A549 (cell line): ENCODE results near the gene F11R. TPM values are rescaled to one million over a fixed set of nuclear protein-coding genes. Genes with fewer than 3 reads are reported as not detected.

Source experiments
- ATAC-seq, 2 experiments: fragments of 200-7000 bp in 1 of 2; fragments of >200 bp in 1 of 2; cut with Nextera tagmentation in 1 of 2; cut with Tn5 transposase in 1 of 2; 3 replicates each; pipeline versions ENCODE4 v1.8.0 to v1.9.1; 2018 to 2020; ENCODE audit warnings: mild to moderate bottlenecking in 1 of 2, moderate library complexity in 1 of 2
- CTCF ChIA-PET: fragments of 300-600 bp; sonication (Branson Sonifier 250); formaldehyde crosslinking; extraction: SDS; loops from one replicate; lab custom pipeline; 2021; ENCODE audit warnings: antibody characterized with exemption, inconsistent platforms; lab: Yijun Ruan, JAX
- POLR2A ChIA-PET: fragments of 350-600 bp; formaldehyde crosslinking; extraction: SDS; loops from one replicate; lab custom pipeline; 2021; ENCODE audit warnings: antibody characterized with exemption, inconsistent platforms; lab: Yijun Ruan, JAX
- DNase-seq, 2 experiments: peaks; one replicate each; pipeline versions ENCODE4 v3.0.0 to v3.0.0-alpha.2; 2011 to 2016; ENCODE audit warnings: low read depth in 1 of 2, low spot score in 1 of 2
- FAIRE-seq: peaks from 2 replicates; lab custom pipeline; 2011; peaks lifted over from hg19 to GRCh38; lab: Jason Lieb, UNC
- H3K27ac ChIP-seq, 2 experiments: fragments of >200 bp; sonication (Bioruptor Twin); formaldehyde crosslinking; 3 replicates each; pipeline ENCODE4 v1.5.1; 2016 to 2017
- H3K4me1 ChIP-seq: fragments of >200 bp; sonication (Bioruptor Twin); formaldehyde crosslinking; 3 replicates; pipeline ENCODE4 v1.6.1; 2016
- H3K4me2 ChIP-seq: fragments of >200 bp; sonication (Bioruptor Twin); formaldehyde crosslinking; 3 replicates; pipeline ENCODE4 v1.6.1; 2016
- H3K4me3 ChIP-seq: fragments of >200 bp; sonication (Bioruptor Twin); formaldehyde crosslinking; 3 replicates; pipeline ENCODE4 v1.5.1; 2016
- H3K9me3 ChIP-seq: fragments of >200 bp; sonication (Bioruptor Twin); formaldehyde crosslinking; 3 replicates; pipeline ENCODE4 v1.6.1; 2016
- BHLHE40 ChIP-seq: IDR thresholded peaks from 2 replicates; pipeline ENCODE4 v1.6.1; 2012; ENCODE audit warnings: low read depth, low read length, inconsistent platforms
- CBX8 ChIP-seq: fragments of 200-600 bp; sonication (generic); IDR thresholded peaks from 2 replicates; pipeline ENCODE4 v1.6.1; 2016
- CEBPB ChIP-seq, 2 experiments: fragments of >200 bp in 1 of 2; sonication (Bioruptor Twin) in 1 of 2; formaldehyde crosslinking in 1 of 2; IDR thresholded peaks; 2 replicates each; pipeline ENCODE4 v1.6.1; 2012 to 2016
- CHD4 ChIP-seq: fragments of 200-600 bp; sonication (generic); IDR thresholded peaks from 2 replicates; pipeline ENCODE4 v1.6.1; 2016; ENCODE audit warnings: antibody characterized with exemption, mild to moderate bottlenecking, borderline replicate concordance
- EHF ChIP-seq: fragments of 250-450 bp; sonication (Bioruptor Pico); IDR thresholded peaks from 2 replicates; pipeline ENCODE4 v1.5.0; 2020; ENCODE audit warnings: mild to moderate bottlenecking
- EHMT2 ChIP-seq: fragments of 200-600 bp; sonication (generic); IDR thresholded peaks from 2 replicates; pipeline ENCODE4 v1.6.1; 2016; ENCODE audit warnings: antibody characterized with exemption, low read depth, mild to moderate bottlenecking, moderate library complexity
- ESRRA ChIP-seq: fragments of 150-350 bp; IDR thresholded peaks from 2 replicates; pipeline ENCODE4 v1.6.1; 2014; ENCODE audit warnings: mild to moderate bottlenecking, low read length, borderline replicate concordance
- FOSB ChIP-seq: fragments of 250-450 bp; sonication (Bioruptor Pico); IDR thresholded peaks from 2 replicates; pipeline ENCODE4 v1.5.0; 2020; ENCODE audit warnings: mild to moderate bottlenecking, moderate library complexity
- FOSL2 ChIP-seq, 2 experiments: fragments of 450-650 bp in 1 of 2; fragments of >200 bp in 1 of 2; sonication (Bioruptor Twin) in 1 of 2; formaldehyde crosslinking; IDR thresholded peaks; 2 replicates each; pipeline versions ENCODE4 v1.5.0 to v1.6.1; 2016 to 2020; ENCODE audit warnings: mild to moderate bottlenecking in 1 of 2, moderate library complexity in 1 of 2
- FOXS1 ChIP-seq: fragments of 250-450 bp; sonication (Bioruptor Pico); IDR thresholded peaks from 2 replicates; pipeline ENCODE4 v1.5.0; 2020; ENCODE audit warnings: mild to moderate bottlenecking, moderate library complexity
- GATA3 ChIP-seq: IDR thresholded peaks from 2 replicates; pipeline ENCODE4 v1.6.1; 2012; ENCODE audit warnings: borderline replicate concordance
- HOXB13 ChIP-seq: fragments of 250-450 bp; sonication (Bioruptor Pico); IDR thresholded peaks from 2 replicates; pipeline ENCODE4 v1.5.0; 2020; ENCODE audit warnings: low read depth, mild to moderate bottlenecking, moderate library complexity
- HOXB5 ChIP-seq: fragments of 250-450 bp; sonication (Bioruptor Pico); IDR thresholded peaks from 2 replicates; pipeline ENCODE4 v1.5.0; 2020; ENCODE audit warnings: mild to moderate bottlenecking, moderate library complexity
- JUN ChIP-seq, 2 experiments: fragments of >200 bp; sonication (Bioruptor Twin); formaldehyde crosslinking; IDR thresholded peaks; 2 replicates in 1 of 2; 3 replicates in 1 of 2; pipeline ENCODE4 v1.6.1; 2016 to 2017
- KDM1A ChIP-seq: fragments of 200-600 bp; sonication (generic); IDR thresholded peaks from 2 replicates; pipeline ENCODE4 v1.6.1; 2016; ENCODE audit warnings: low read depth, mild to moderate bottlenecking
- KDM5A ChIP-seq: fragments of 200-600 bp; sonication (generic); IDR thresholded peaks from 2 replicates; pipeline ENCODE4 v1.6.1; 2016; ENCODE audit warnings: antibody characterized with exemption, mild to moderate bottlenecking
- MAFK ChIP-seq: fragments of 450-650 bp; IDR thresholded peaks from 2 replicates; pipeline ENCODE4 v1.6.1; 2014; ENCODE audit not compliant: partially characterized antibody
- MAZ ChIP-seq: fragments of 150-350 bp; IDR thresholded peaks from 2 replicates; pipeline ENCODE4 v1.6.1; 2014; ENCODE audit warnings: antibody characterized with exemption, low read depth, low read length, borderline replicate concordance
- PHF8 ChIP-seq: fragments of 200-600 bp; sonication (generic); IDR thresholded peaks from 2 replicates; pipeline ENCODE4 v1.6.1; 2016; ENCODE audit warnings: low read depth, mild to moderate bottlenecking, antibody characterized with exemption, moderate library complexity, borderline replicate concordance
- POLR2A ChIP-seq: IDR thresholded peaks from 2 replicates; pipeline ENCODE4 v1.6.1; 2012; ENCODE audit warnings: mild to moderate bottlenecking, low read length
- RAD21 ChIP-seq, 2 experiments: fragments of >200 bp in 1 of 2; sonication (Bioruptor Twin) in 1 of 2; formaldehyde crosslinking in 1 of 2; IDR thresholded peaks in 1 of 2; conservative IDR thresholded peaks in 1 of 2; 2 replicates in 1 of 2; 3 replicates in 1 of 2; pipeline ENCODE4 v1.6.1; 2012 to 2018; ENCODE audit warnings: inconsistent platforms in 1 of 2
- RCOR1 ChIP-seq: fragments of 150-350 bp; IDR thresholded peaks from 2 replicates; pipeline ENCODE4 v1.6.1; 2014; ENCODE audit warnings: antibody characterized with exemption, low read length, low read depth
- SMC3 ChIP-seq: fragments of >200 bp; sonication (Bioruptor Twin); formaldehyde crosslinking; IDR thresholded peaks from 3 replicates; pipeline ENCODE4 v1.6.1; 2018; ENCODE audit warnings: inconsistent platforms
- TFCP2L1 ChIP-seq: fragments of 250-450 bp; sonication (Bioruptor Pico); IDR thresholded peaks from 2 replicates; pipeline ENCODE4 v1.5.0; 2021; ENCODE audit warnings: mild to moderate bottlenecking
- ZNF302 ChIP-seq: fragments of 250-450 bp; sonication (Bioruptor Pico); IDR thresholded peaks from 2 replicates; pipeline ENCODE4 v1.9.0; 2021; ENCODE audit warnings: inconsistent platforms, mild to moderate bottlenecking, moderate library complexity
- ZSCAN20 ChIP-seq: fragments of 250-450 bp; sonication (Bioruptor Pico); IDR thresholded peaks from 2 replicates; pipeline ENCODE4 v1.8.0; 2022; ENCODE audit warnings: mild to moderate bottlenecking, moderate library complexity
- WGBS: methylation state at CpG from one replicate; pipeline ENCODE4 v1.1.6; 2017; ENCODE audit errors: missing lambda C conversion rate; 5-methylcytosine and 5-hydroxymethylcytosine counted together
- polyA plus RNA-seq, 4 experiments: library from polyadenylated mRNA; depleted of rRNA in 3 of 4; stranded (reverse); fragments of >200 nt; fragmentation: RNase III in 1 of 4; extraction: RNeasy Plus Mini Kit Qiagen cat#74134 plus additional on column Dnase treatment in 1 of 4; gene quantifications; 2 replicates in 3 of 4; 3 replicates in 1 of 4; pipeline ENCODE4 v1.2.3, GENCODE V29; 2011 to 2017
- TF ChIP-seq, protein P1 (sequence below): IDR thresholded peaks from 2 replicates; pipeline ENCODE4 v1.6.1; 2012; ENCODE audit warnings: low read depth, borderline replicate concordance
- TF ChIP-seq, protein P2 (sequence below): IDR thresholded peaks from 2 replicates; pipeline ENCODE4 v1.6.1; 2012
- TF ChIP-seq, protein P3 (sequence below): fragments of 200-600 bp; sonication (generic); IDR thresholded peaks from 2 replicates; pipeline ENCODE4 v1.6.1; 2016; ENCODE audit warnings: antibody characterized with exemption, mild to moderate bottlenecking, moderate library complexity
- TF ChIP-seq, protein P4 (sequence below): fragments of >200 bp; sonication (Bioruptor Twin); formaldehyde crosslinking; IDR thresholded peaks from 3 replicates; pipeline ENCODE4 v1.5.1; 2016
- TF ChIP-seq, protein P5 (sequence below): fragments of >200 bp; sonication (Bioruptor Twin); formaldehyde crosslinking; IDR thresholded peaks from 2 replicates; pipeline ENCODE4 v1.6.1; 2016
- TF ChIP-seq, protein P6 (sequence below): fragments of 450-650 bp; IDR thresholded peaks from 2 replicates; pipeline ENCODE4 v1.6.1; 2014; ENCODE audit warnings: antibody characterized with exemption

F11R gene
- polyA plus RNA-seq, 2 of the 4 experiments (the other 2 are of a cell fraction), result 30.3 to 62.0 TPM

DNA sequence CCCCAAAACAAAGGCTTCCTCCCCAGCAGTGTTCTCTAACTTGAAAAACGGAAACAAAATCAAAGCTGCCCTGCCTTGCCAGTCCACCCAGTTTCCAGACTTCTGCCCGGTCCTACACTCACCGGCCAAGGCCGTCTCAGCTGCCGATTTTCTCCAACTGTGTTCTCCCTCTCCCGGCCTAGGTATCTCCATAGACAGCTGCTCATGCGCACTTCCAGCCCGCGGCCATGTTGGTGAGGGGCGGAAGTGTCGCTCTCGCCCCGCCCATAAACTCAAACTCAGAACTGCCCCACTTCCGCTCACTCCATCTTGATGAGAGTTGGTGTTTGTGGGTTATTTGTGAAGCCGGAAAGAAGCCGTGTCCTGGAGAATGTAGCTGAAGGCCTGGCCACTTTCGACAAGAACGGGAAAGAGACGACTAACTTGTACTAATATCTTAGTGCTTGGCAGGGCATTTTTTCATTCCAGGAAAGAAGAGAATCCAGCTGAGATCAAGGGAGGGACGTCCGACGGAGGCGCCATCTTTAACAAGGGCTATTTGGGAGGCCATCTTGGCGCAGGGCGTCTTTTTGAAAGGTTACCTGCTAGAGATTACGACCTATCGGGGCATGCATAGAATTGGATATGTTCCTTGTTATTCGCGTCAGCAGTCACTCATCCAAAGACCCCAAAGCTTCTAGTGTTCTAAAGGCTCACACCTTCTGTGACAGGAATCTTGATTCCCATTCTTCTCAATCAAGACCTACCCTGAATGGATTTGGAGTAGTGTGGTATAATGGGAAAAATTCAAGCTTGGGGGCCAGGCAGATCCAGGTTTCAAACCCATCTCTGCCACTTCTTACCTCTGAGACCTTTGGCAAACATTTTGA lies 25.0 kb upstream of the F11R start, which contains the start of gene USF1:
TSS of gene USF1 (minus strand) at position 242 of the 869 bp plus-strand sequence. CDS start 2,702 bp downstream, outside the sequence.
- DNase-seq (peak; percentile 96 to 97), FAIRE-seq (no peak), ATAC-seq (peak; percentile 90 to 95)
- peak within 1 kb of the TSS; percentile 75 for H3K4me3 ChIP-seq
- CTCF ChIA-PET, result interaction anchor here (0.6 to 4.6 kb wide), 12 partner anchors 10 to 700 kb away, joined by 3 to 42 read pairs (median 6); partner anchors contain the start of genes F11R and KLHDC9
- peak within 1 kb of the TSS; percentile 87 to 93 for H3K27ac ChIP-seq
- peaks cover 6% of the 10 kb centered on the region for H3K4me1 ChIP-seq
- peak within 1 kb of the TSS; percentile 85 for H3K4me2 ChIP-seq
- WGBS, result 2% methylated on average over 29 of the region's 29 CpGs
- POLR2A ChIA-PET, result interaction anchor here (0.6 to 2.9 kb wide), 13 partner anchors 14 to 376 kb away, joined by 3 to 32 read pairs (median 4); partner anchors contain the start of genes DEDD, F11R, PPOX and UFC1
- peaks cover 34% of the 10 kb centered on the region for H3K9me3 ChIP-seq
- no peak for TF ChIP-seq FOSL2 (IDR thresholded peaks at IDR 0.05)
- peak; percentile 22 for TF ChIP-seq FOSL2 (CRISPR knock-in tag; IDR thresholded peaks at IDR 0.05)
- peak; percentile 75; the same call in 1 of the 2 replicates for TF ChIP-seq ZSCAN20 (CRISPR knock-in tag)
- TF ChIP-seq, protein P1, sequence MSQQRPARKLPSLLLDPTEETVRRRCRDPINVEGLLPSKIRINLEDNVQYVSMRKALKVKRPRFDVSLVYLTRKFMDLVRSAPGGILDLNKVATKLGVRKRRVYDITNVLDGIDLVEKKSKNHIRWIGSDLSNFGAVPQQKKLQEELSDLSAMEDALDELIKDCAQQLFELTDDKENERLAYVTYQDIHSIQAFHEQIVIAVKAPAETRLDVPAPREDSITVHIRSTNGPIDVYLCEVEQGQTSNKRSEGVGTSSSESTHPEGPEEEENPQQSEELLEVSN, result peak; percentile 42; the same call in 1 of the 2 replicates
- peak; percentile 88; the same call in 1 of the 2 replicates for TF ChIP-seq HOXB5 (CRISPR knock-in tag)
- no peak for TF ChIP-seq MAFK
- TF ChIP-seq JUN (IDR thresholded peaks at IDR 0.05), result peak; percentile 84; a peak in 4 of 5 replicates
- TF ChIP-seq POLR2A, result peak; percentile 77
- TF ChIP-seq PHF8, result peak; percentile 62; the same call in 1 of the 2 replicates
- TF ChIP-seq RCOR1, result no peak
- TF ChIP-seq SMC3, result no peak
- TF ChIP-seq, protein P2, sequence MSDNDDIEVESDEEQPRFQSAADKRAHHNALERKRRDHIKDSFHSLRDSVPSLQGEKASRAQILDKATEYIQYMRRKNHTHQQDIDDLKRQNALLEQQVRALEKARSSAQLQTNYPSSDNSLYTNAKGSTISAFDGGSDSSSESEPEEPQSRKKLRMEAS, result peak; percentile 72; the same call in 1 of the 2 replicates
- peak; percentile 65; the same call in 1 of the 2 replicates for TF ChIP-seq EHF (CRISPR knock-in tag)
- TF ChIP-seq, protein P3, sequence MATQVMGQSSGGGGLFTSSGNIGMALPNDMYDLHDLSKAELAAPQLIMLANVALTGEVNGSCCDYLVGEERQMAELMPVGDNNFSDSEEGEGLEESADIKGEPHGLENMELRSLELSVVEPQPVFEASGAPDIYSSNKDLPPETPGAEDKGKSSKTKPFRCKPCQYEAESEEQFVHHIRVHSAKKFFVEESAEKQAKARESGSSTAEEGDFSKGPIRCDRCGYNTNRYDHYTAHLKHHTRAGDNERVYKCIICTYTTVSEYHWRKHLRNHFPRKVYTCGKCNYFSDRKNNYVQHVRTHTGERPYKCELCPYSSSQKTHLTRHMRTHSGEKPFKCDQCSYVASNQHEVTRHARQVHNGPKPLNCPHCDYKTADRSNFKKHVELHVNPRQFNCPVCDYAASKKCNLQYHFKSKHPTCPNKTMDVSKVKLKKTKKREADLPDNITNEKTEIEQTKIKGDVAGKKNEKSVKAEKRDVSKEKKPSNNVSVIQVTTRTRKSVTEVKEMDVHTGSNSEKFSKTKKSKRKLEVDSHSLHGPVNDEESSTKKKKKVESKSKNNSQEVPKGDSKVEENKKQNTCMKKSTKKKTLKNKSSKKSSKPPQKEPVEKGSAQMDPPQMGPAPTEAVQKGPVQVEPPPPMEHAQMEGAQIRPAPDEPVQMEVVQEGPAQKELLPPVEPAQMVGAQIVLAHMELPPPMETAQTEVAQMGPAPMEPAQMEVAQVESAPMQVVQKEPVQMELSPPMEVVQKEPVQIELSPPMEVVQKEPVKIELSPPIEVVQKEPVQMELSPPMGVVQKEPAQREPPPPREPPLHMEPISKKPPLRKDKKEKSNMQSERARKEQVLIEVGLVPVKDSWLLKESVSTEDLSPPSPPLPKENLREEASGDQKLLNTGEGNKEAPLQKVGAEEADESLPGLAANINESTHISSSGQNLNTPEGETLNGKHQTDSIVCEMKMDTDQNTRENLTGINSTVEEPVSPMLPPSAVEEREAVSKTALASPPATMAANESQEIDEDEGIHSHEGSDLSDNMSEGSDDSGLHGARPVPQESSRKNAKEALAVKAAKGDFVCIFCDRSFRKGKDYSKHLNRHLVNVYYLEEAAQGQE, result 0 out of 2 replicates have a peak, but pooled peaks have one; percentile 15
- peak; percentile 95 for TF ChIP-seq EHMT2
- TF ChIP-seq CBX8, result no peak
- TF ChIP-seq, protein P4, sequence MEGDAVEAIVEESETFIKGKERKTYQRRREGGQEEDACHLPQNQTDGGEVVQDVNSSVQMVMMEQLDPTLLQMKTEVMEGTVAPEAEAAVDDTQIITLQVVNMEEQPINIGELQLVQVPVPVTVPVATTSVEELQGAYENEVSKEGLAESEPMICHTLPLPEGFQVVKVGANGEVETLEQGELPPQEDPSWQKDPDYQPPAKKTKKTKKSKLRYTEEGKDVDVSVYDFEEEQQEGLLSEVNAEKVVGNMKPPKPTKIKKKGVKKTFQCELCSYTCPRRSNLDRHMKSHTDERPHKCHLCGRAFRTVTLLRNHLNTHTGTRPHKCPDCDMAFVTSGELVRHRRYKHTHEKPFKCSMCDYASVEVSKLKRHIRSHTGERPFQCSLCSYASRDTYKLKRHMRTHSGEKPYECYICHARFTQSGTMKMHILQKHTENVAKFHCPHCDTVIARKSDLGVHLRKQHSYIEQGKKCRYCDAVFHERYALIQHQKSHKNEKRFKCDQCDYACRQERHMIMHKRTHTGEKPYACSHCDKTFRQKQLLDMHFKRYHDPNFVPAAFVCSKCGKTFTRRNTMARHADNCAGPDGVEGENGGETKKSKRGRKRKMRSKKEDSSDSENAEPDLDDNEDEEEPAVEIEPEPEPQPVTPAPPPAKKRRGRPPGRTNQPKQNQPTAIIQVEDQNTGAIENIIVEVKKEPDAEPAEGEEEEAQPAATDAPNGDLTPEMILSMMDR, result no peak
- TF ChIP-seq, protein P5, sequence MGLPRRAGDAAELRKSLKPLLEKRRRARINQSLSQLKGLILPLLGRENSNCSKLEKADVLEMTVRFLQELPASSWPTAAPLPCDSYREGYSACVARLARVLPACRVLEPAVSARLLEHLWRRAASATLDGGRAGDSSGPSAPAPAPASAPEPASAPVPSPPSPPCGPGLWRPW, result no peak
- TF ChIP-seq HOXB13, result peak; percentile 92; the same call in 1 of the 2 replicates
- TF ChIP-seq KDM5A, result no peak
- no peak for TF ChIP-seq GATA3
- no peak for TF ChIP-seq ESRRA
- TF ChIP-seq KDM1A, result no peak
- TF ChIP-seq CEBPB (IDR thresholded peaks at IDR 0.05), result no peak
- TF ChIP-seq CHD4, result no peak
- no peak for TF ChIP-seq MAZ
- 0 out of 2 replicates have a peak, but pooled peaks have one; percentile 38 for TF ChIP-seq FOXS1
- peak; percentile 74 for TF ChIP-seq FOSB (CRISPR knock-in tag)
- no peak for TF ChIP-seq TFCP2L1 (CRISPR knock-in tag)
- TF ChIP-seq, protein P6, sequence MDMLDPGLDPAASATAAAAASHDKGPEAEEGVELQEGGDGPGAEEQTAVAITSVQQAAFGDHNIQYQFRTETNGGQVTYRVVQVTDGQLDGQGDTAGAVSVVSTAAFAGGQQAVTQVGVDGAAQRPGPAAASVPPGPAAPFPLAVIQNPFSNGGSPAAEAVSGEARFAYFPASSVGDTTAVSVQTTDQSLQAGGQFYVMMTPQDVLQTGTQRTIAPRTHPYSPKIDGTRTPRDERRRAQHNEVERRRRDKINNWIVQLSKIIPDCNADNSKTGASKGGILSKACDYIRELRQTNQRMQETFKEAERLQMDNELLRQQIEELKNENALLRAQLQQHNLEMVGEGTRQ, result no peak
- TF ChIP-seq RAD21 (conservative IDR thresholded peaks at IDR 0.05 in 1 of 2, IDR thresholded peaks at IDR 0.05 in 1 of 2), result no peak
- TF ChIP-seq ZNF302 (CRISPR knock-in tag), result peak; percentile 67
- no peak for TF ChIP-seq BHLHE40
